Measurements from ENCODE around the gene HPS4. TPM values are rescaled to one million over a fixed set of nuclear protein-coding genes. Genes with fewer than 3 reads are reported as not detected.

Gene HPS4
- total RNA-seq, 1 donor from 2014 or later, result 95.5 TPM

GRCh38 chr22:26401726-26402125 is 81.9 kb downstream of the HPS4 start:
- Mint-ChIP-seq H3K9me3 (no peaks in the 10 kb centered on the region), H3K4me3 (no peak overlapping the region), H3K4me1 (peaks cover 28% of the 10 kb centered on the region), H3K27me3 (ENCODE audit: insufficient read depth, low read depth) (peaks cover 12% of the 10 kb centered on the region), H3K27ac (no peak overlapping the region), H3K36me3 (no peaks in the 10 kb centered on the region)
- peaks cover 10% of the 10 kb centered on the region for H3K4me1 ChIP-seq
- TF ChIP-seq CTCF (IDR thresholded peaks at IDR 0.05) (no peak), EZH2 (IDR thresholded peaks at IDR 0.05) (no peak), EZH2phosphoT487 (IDR thresholded peaks at IDR 0.05) (no peak)
- H3K9me3 ChIP-seq (ENCODE audit: low read depth), result no peaks in the 10 kb centered on the region
- H2AFZ ChIP-seq (replicated peaks), result peak overlapping the region; percentile 46
- H3K4me3 ChIP-seq, result no peak overlapping the region
- no peak overlapping the region for H3K27ac ChIP-seq
- no peak overlapping the region for H3K4me2 ChIP-seq
- H3F3A ChIP-seq (ENCODE audit: low read depth), result peaks cover 7% of the 10 kb centered on the region
- no peaks in the 10 kb centered on the region for H4K20me1 ChIP-seq (ENCODE audit: low read depth)
- H3K36me3 ChIP-seq, result no peaks in the 10 kb centered on the region
- H3K79me2 ChIP-seq (ENCODE audit: low read depth), result no peaks in the 10 kb centered on the region
- no peaks in the 10 kb centered on the region for H3K27me3 ChIP-seq
- DNase-seq (ENCODE audit: low spot score), result no peak
- H3K9ac ChIP-seq, result no peak overlapping the region

Other genes with a start within 250 kb of the HPS4 start
- 9.3 and 12.7 TPM in 2 replicates for gene ASPHD2, start 54.5 kb downstream of the HPS4 start, total RNA-seq (ENCODE audit: low replicate concordance)
- 28.0 and 36.0 TPM in 2 replicates for gene SRRD, start 94 bp upstream of the HPS4 start, total RNA-seq (ENCODE audit: low replicate concordance)
- 22.2 and 26.2 TPM in 2 replicates for gene TFIP11, start 28.7 kb upstream of the HPS4 start, total RNA-seq (ENCODE audit: low replicate concordance)
- gene TPST2, start 106.3 kb upstream of the HPS4 start, total RNA-seq (ENCODE audit: low replicate concordance), result 31.7 and 59.5 TPM in 2 replicates
- 0.53 TPM in 1 of 2 replicates, not detected in the other for gene CRYBB1, start 134.2 kb upstream of the HPS4 start, total RNA-seq (ENCODE audit: low replicate concordance)
- 1.1 and 1.6 TPM in 2 replicates for gene CRYBA4, start 138.2 kb upstream of the HPS4 start, total RNA-seq (ENCODE audit: low replicate concordance)
- gene MIAT, start 173.8 kb upstream of the HPS4 start, total RNA-seq (ENCODE audit: low replicate concordance), result 262 and 277 TPM in 2 replicates